ENCODE data around the gene TP53BP2. TPM values are rescaled to one million over a fixed set of nuclear protein-coding genes. Genes with fewer than 3 reads are reported as not detected.
"Not testable (repeated sequence)": the region's sequence is repeated elsewhere in the genome, so short reads cannot be mapped to it uniquely, and the experiment has no call there.

The TP53BP2 gene
- total and polyA plus RNA-seq, 10 donors = 5.2 to 50.7 (median 39.5) TPM

- no peak for TF ChIP-seq POLR2AphosphoS5 (IDR thresholded peaks at IDR 0.05)
- TF ChIP-seq POLR2A (IDR thresholded peaks at IDR 0.05) = no peak
- TF ChIP-seq CTCF (IDR thresholded peaks at IDR 0.05 in 8 of 11, conservative IDR thresholded peaks at IDR 0.05 in 3 of 11) = no peak
- Histone ChIP-seq H3K36me3 (peaks cover 0 to 67% (median 20%) of the 10 kb centered on the region in 6 donors), H3K27ac (no peak overlapping the region), H3K4me3 (no peak overlapping the region), H3K27me3 (replicated peaks in 1 of 7) (no peaks in the 10 kb centered on the region), H3K9me3 (no peaks in the 10 kb centered on the region), H3K4me1 (peaks cover 7 to 29% (median 21%) of the 10 kb centered on the region in 6 donors)
- WGBS, 5 donors = 91 to 100% (median 95%) methylated on average over 4 of the region's 4 CpGs
- intact Hi-C loops (cut with DNase I; ENCODE audit: low total_unique reads) = loop anchor here (5.0 kb wide), 1 partner anchor 33 kb away; the partner anchor contains the start of gene CAPN2
- no peak for DNase-seq
Measured at GRCh38 chr1:223745731-223746130, 100.0 kb downstream of the TP53BP2 start.

- DNase-seq = no peak
- no peak overlapping the region for H3K4me3 ChIP-seq
- peaks cover 0 to 73% (median 15%) of the 10 kb centered on the region in 6 donors for H3K36me3 ChIP-seq
- H3K27ac ChIP-seq = peak overlapping the region in 2 of 8 donors; percentile 11 to 46
- H3K27me3 ChIP-seq (replicated peaks in 1 of 7) = no peaks in the 10 kb centered on the region
- H3K9me3 ChIP-seq = no peaks in the 10 kb centered on the region
- TF ChIP-seq POLR2AphosphoS5 (IDR thresholded peaks at IDR 0.05) (peak in 1 of 3 donors; percentile 21), POLR2A (IDR thresholded peaks at IDR 0.05) (no peak)
- intact Hi-C loops (cut with DNase I; ENCODE audit: low total_unique reads) = no loop called here
- 65 to 84% (median 75%) methylated on average over 8 to 9 of the region's 9 CpGs for WGBS, 5 donors
- peaks cover 3 to 17% (median 9%) of the 10 kb centered on the region in 6 donors for H3K4me1 ChIP-seq
Measured at GRCh38 chr1:223742856-223743517, 102.8 kb downstream of the TP53BP2 start.

- H3K27me3 ChIP-seq (replicated peaks in 1 of 7) = no peaks in the 10 kb centered on the region
- H3K27ac ChIP-seq = no peak overlapping the region
- peaks cover 0 to 64% (median 12%) of the 10 kb centered on the region in 6 donors for H3K36me3 ChIP-seq
- TF ChIP-seq POLR2A (IDR thresholded peaks at IDR 0.05) = no peak
- TF ChIP-seq POLR2AphosphoS5 (IDR thresholded peaks at IDR 0.05) = no peak
- TF ChIP-seq CTCF (IDR thresholded peaks at IDR 0.05 in 8 of 11, conservative IDR thresholded peaks at IDR 0.05 in 3 of 11) = no peak
- WGBS, 5 donors = 95 to 98% (median 96%) methylated on average over 6 of the region's 6 CpGs
- H3K4me1 ChIP-seq = peaks cover 0 to 9% (median 0%) of the 10 kb centered on the region in 6 donors
- intact Hi-C loops (cut with DNase I; ENCODE audit: low total_unique reads) = no loop called here
- H3K9me3 ChIP-seq = no peaks in the 10 kb centered on the region
- no peak overlapping the region for H3K4me3 ChIP-seq
- no peak for DNase-seq
Measured at GRCh38 chr1:223741861-223742260, 103.9 kb downstream of the TP53BP2 start.

- DNase-seq; H3K4me3 ChIP-seq; H3K9me3 ChIP-seq; intact Hi-C loops (cut with DNase I; ENCODE audit: low total_unique reads); H3K27me3 ChIP-seq (replicated peaks in 1 of 7): not testable (repeated sequence)
- WGBS, 5 donors = 80 to 87% (median 83%) methylated on average over 10 of the region's 10 CpGs
- H3K27ac ChIP-seq = peak overlapping the region in 4 of 8 donors; percentile 10 to 57 (median 36)
- peaks cover 0 to 47% (median 4%) of the 10 kb centered on the region in 6 donors for H3K36me3 ChIP-seq
- peaks cover 0 to 16% (median 0%) of the 10 kb centered on the region in 6 donors for H3K4me1 ChIP-seq
Measured at GRCh38 chr1:223740038-223740736, 105.6 kb downstream of the TP53BP2 start.
